Lower lobe of right lung (tissue), 2 donors: ENCODE results near the gene DOP1A. TPM values are rescaled to one million over a fixed set of nuclear protein-coding genes. Genes with fewer than 3 reads are reported as not detected.
A peak's percentile ranks its signal among the peaks of the same experiment; 100 is the strongest.

Source experiments
- ATAC-seq, 2 donors: fragments of 200-7000 bp; cut with Tn5 transposase; one replicate each; pipeline ENCODE4 v1.9.1; 2020 to 2022; ENCODE audit warnings: mild to moderate bottlenecking in 2 of 2, moderate library complexity in 2 of 2
- DNase-seq: peaks from one replicate; pipeline ENCODE4 v3.0.0-alpha.2; 2020
- H3K27ac ChIP-seq: fragments of 200-600 bp; one replicate; pipeline ENCODE4 v1.8.0; 2022
- H3K27me3 ChIP-seq: fragments of 200-600 bp; one replicate; pipeline ENCODE4 v1.8.0; 2022; ENCODE audit warnings: low read depth
- H3K36me3 ChIP-seq: fragments of 200-600 bp; one replicate; pipeline ENCODE4 v1.8.0; 2022; ENCODE audit warnings: mild to moderate bottlenecking
- H3K4me1 ChIP-seq: fragments of 200-600 bp; one replicate; pipeline ENCODE4 v1.8.0; 2022
- H3K4me3 ChIP-seq: fragments of 200-600 bp; one replicate; pipeline ENCODE4 v1.8.0; 2022; ENCODE audit warnings: mild to moderate bottlenecking
- H3K9me3 ChIP-seq: fragments of 200-600 bp; one replicate; pipeline ENCODE4 v1.8.0; 2022
- CTCF ChIP-seq: fragments of 200-600 bp; IDR thresholded peaks from one replicate; pipeline ENCODE4 v1.8.0; 2022; ENCODE audit warnings: antibody characterized with exemption, mild to moderate bottlenecking
- intact Hi-C: fragments of 100-400 bp; cut with DNase I; formaldehyde crosslinking; loops from one replicate; pipeline ENCODE4 v1.11.0; 2022
- total RNA-seq: library from RNA; stranded (reverse); fragmentation: NEBNext Ultra II Directional; extraction: Animal tissue kit (Norgen Biotek cat#: 25700); gene quantifications from one replicate; pipeline ENCODE4 v1.2.1, GENCODE V29; 2021
- donor health status: DM: no; HTN: yes; CAD: no; lungs with severe emphysema.

Gene DOP1A
- total RNA-seq, 1 donor from 2014 or later: 26.3 TPM

DNA sequence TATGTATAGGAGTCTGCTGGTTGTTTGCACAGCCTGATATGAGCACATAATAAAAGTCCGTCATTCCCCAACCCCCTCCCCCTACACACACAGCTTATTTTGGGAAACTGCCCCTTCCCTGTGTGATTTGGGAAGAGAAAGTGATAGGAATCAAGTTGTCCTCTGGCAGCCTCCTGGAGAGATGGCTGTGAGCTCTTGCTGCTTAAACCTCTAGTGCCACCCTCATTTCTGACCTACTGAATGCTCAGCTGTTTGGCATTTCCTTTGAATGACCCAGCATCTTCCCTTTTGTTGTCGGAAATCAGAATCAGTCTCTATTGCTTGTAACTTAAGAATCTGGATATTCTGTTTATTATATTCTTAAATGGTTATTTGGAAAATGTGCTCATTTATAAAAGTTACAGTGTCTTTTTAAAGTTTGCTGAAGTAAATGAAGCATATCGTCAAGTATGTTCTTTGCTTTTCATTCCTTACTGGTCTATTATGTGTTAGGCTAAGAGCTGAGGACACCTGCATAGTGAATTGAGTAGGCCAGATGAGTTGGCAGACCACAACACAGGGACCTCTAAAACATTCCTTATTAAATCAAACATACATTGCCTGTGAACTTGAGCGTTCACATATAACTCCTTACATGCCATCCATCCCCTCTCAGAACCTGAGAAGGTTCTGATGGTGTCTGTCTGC is 131.2 kb downstream of the DOP1A start:
- ATAC-seq: no peak
- no peak for TF ChIP-seq CTCF
- Histone ChIP-seq H3K36me3 (peaks cover 13% of the 10 kb centered on the region), H3K4me1 (peaks cover 12% of the 10 kb centered on the region), H3K27ac (no peak overlapping the region), H3K9me3 (no peaks in the 10 kb centered on the region), H3K4me3 (no peak overlapping the region), H3K27me3 (no peaks in the 10 kb centered on the region)
- intact Hi-C loops: no loop called here
- no peak for DNase-seq

- H3K36me3 ChIP-seq: peaks cover 13% of the 10 kb centered on the region
- no peak for TF ChIP-seq CTCF
- DNase-seq (no peak), ATAC-seq (no peak)
- no peaks in the 10 kb centered on the region for H3K9me3 ChIP-seq
- intact Hi-C loops: no loop called here
- no peaks in the 10 kb centered on the region for H3K27me3 ChIP-seq
- no peak overlapping the region for H3K27ac ChIP-seq
- H3K4me3 ChIP-seq: no peak overlapping the region
- H3K4me1 ChIP-seq: peaks cover 7% of the 10 kb centered on the region
Observed at GRCh38 chr6:83199173-83199862, 131.8 kb downstream of the DOP1A start.

- no peaks in the 10 kb centered on the region for H3K9me3 ChIP-seq
- ATAC-seq: no peak
- no peak for DNase-seq
- intact Hi-C loops: no loop called here
- H3K27ac ChIP-seq: no peak overlapping the region
- no peak overlapping the region for H3K4me3 ChIP-seq
- peaks cover 13% of the 10 kb centered on the region for H3K36me3 ChIP-seq
- H3K4me1 ChIP-seq: peaks cover 6% of the 10 kb centered on the region
- TF ChIP-seq CTCF: no peak
- H3K27me3 ChIP-seq: no peaks in the 10 kb centered on the region
Observed at GRCh38 chr6:83199863-83200225, 132.4 kb downstream of the DOP1A start.

GRCh38 chr6:83202031-83202430 is 134.6 kb downstream of the DOP1A start:
- ATAC-seq (no peak), DNase-seq (no peak)
- Histone ChIP-seq H3K36me3 (peaks cover 4% of the 10 kb centered on the region), H3K27ac (no peak overlapping the region), H3K27me3 (no peaks in the 10 kb centered on the region), H3K4me1 (no peaks in the 10 kb centered on the region), H3K9me3 (no peaks in the 10 kb centered on the region), H3K4me3 (no peak overlapping the region)
- intact Hi-C loops: no loop called here
- no peak for TF ChIP-seq CTCF

- Histone ChIP-seq H3K27ac (no peak overlapping the region), H3K4me1 (no peaks in the 10 kb centered on the region), H3K9me3 (no peaks in the 10 kb centered on the region), H3K27me3 (no peaks in the 10 kb centered on the region), H3K4me3 (no peak overlapping the region), H3K36me3 (no peaks in the 10 kb centered on the region)
- ATAC-seq (peak; percentile 86 to 91), DNase-seq (no peak)
- peak; percentile 85 for TF ChIP-seq CTCF
- intact Hi-C loops: no loop called here
Observed at GRCh38 chr6:83215131-83216047, 147.9 kb downstream of the DOP1A start.
